Upper lobe of right lung (tissue), 1 donor: ENCODE measurements around the gene CAMTA1. TPM values are rescaled to one million over a fixed set of nuclear protein-coding genes. Genes with fewer than 3 reads are reported as not detected.

Source experiments
- ATAC-seq: fragments of 200-7000 bp; cut with Tn5 transposase; one replicate; pipeline ENCODE4 v1.9.1; 2020; ENCODE audit warnings: mild to moderate bottlenecking, moderate library complexity
- DNase-seq: peaks from one replicate; pipeline ENCODE4 v3.0.0-alpha.2; 2020
- H3K27ac ChIP-seq: fragments of 200-600 bp; one replicate; pipeline ENCODE4 v1.8.0; 2022
- H3K27me3 ChIP-seq: fragments of 200-600 bp; one replicate; pipeline ENCODE4 v1.8.0; 2022; ENCODE audit warnings: mild to moderate bottlenecking
- H3K36me3 ChIP-seq: fragments of 200-600 bp; one replicate; pipeline ENCODE4 v1.8.0; 2022
- H3K4me1 ChIP-seq: fragments of 200-600 bp; one replicate; pipeline ENCODE4 v1.8.0; 2022
- H3K4me3 ChIP-seq: fragments of 200-600 bp; one replicate; pipeline ENCODE4 v1.8.0; 2022; ENCODE audit warnings: mild to moderate bottlenecking
- H3K9me3 ChIP-seq: fragments of 200-600 bp; one replicate; pipeline ENCODE4 v1.8.0; 2022
- CTCF ChIP-seq: fragments of 200-600 bp; IDR thresholded peaks from one replicate; pipeline ENCODE4 v1.8.0; 2022; ENCODE audit warnings: antibody characterized with exemption
- intact Hi-C: fragments of 100-400 bp; cut with DNase I; formaldehyde crosslinking; loops from one replicate; pipeline ENCODE4 v1.11.0; 2022
- total RNA-seq: library from RNA; stranded (reverse); fragmentation: NEBNext Ultra II Directional; extraction: Animal tissue kit (Norgen Biotek cat#: 25700); gene quantifications from one replicate; pipeline ENCODE4 v1.2.1, GENCODE V29; 2021
- donor health status: DM: no; HTN: yes; CAD: no; lungs with severe emphysema.

Gene CAMTA1
- total RNA-seq, 1 donor from 2014 or later = 63.4 TPM

- Histone ChIP-seq H3K36me3 (peaks cover 76% of the 10 kb centered on the region), H3K27ac (no peak overlapping the region), H3K4me1 (no peaks in the 10 kb centered on the region), H3K4me3 (no peak overlapping the region), H3K9me3 (no peaks in the 10 kb centered on the region), H3K27me3 (no peaks in the 10 kb centered on the region)
- DNase-seq (no peak), ATAC-seq (no peak)
- peak; percentile 54 for TF ChIP-seq CTCF
- intact Hi-C loops = no loop called here
These were observed 1023.1 kb downstream of the CAMTA1 start for GRCh38 chr1:7808253-7808844.

- Histone ChIP-seq H3K27me3 (no peaks in the 10 kb centered on the region), H3K4me3 (no peak overlapping the region), H3K36me3 (peaks cover 75% of the 10 kb centered on the region), H3K27ac (no peak overlapping the region), H3K9me3 (no peaks in the 10 kb centered on the region), H3K4me1 (no peaks in the 10 kb centered on the region)
- DNase-seq (no peak), ATAC-seq (no peak)
- intact Hi-C loops = no loop called here
- no peak for TF ChIP-seq CTCF
These were observed 1024.5 kb downstream of the CAMTA1 start for GRCh38 chr1:7809742-7810141.

GRCh38 chr1:7810395-7810794 lies 1025.1 kb downstream of the CAMTA1 start:
- no peaks in the 10 kb centered on the region for H3K4me1 ChIP-seq
- intact Hi-C loops = no loop called here
- ATAC-seq (no peak), DNase-seq (no peak)
- no peaks in the 10 kb centered on the region for H3K9me3 ChIP-seq
- no peaks in the 10 kb centered on the region for H3K27me3 ChIP-seq
- H3K27ac ChIP-seq = no peak overlapping the region
- H3K36me3 ChIP-seq = peaks cover 69% of the 10 kb centered on the region
- TF ChIP-seq CTCF = no peak
- no peak overlapping the region for H3K4me3 ChIP-seq

GRCh38 chr1:7811476-7811875 lies 1026.2 kb downstream of the CAMTA1 start:
- no peaks in the 10 kb centered on the region for H3K4me1 ChIP-seq
- DNase-seq (no peak), ATAC-seq (peak; percentile 61)
- H3K27me3 ChIP-seq = no peaks in the 10 kb centered on the region
- H3K9me3 ChIP-seq = no peaks in the 10 kb centered on the region
- no peak overlapping the region for H3K4me3 ChIP-seq
- TF ChIP-seq CTCF = no peak
- H3K36me3 ChIP-seq = peaks cover 58% of the 10 kb centered on the region
- H3K27ac ChIP-seq = no peak overlapping the region
- intact Hi-C loops = no loop called here

- H3K4me3 ChIP-seq = no peak overlapping the region
- no peak overlapping the region for H3K27ac ChIP-seq
- DNase-seq (no peak), ATAC-seq (no peak)
- intact Hi-C loops = no loop called here
- peaks cover 62% of the 10 kb centered on the region for H3K36me3 ChIP-seq
- H3K4me1 ChIP-seq = no peaks in the 10 kb centered on the region
- no peaks in the 10 kb centered on the region for H3K27me3 ChIP-seq
- no peaks in the 10 kb centered on the region for H3K9me3 ChIP-seq
- TF ChIP-seq CTCF = no peak
These were observed 1028.6 kb downstream of the CAMTA1 start for GRCh38 chr1:7813677-7814373.

Other genes starting within 250 kb of the CAMTA1 start
- 23.6 TPM for gene NOL9, start 230.9 kb upstream of the CAMTA1 start, total RNA-seq
- gene TAS1R1, start 230.1 kb upstream of the CAMTA1 start, total RNA-seq = not detected
- gene ZBTB48, start 205.5 kb upstream of the CAMTA1 start, total RNA-seq = 31.5 TPM
- gene KLHL21, start 182.6 kb upstream of the CAMTA1 start, total RNA-seq = 21.8 TPM
- gene PHF13, start 171.7 kb upstream of the CAMTA1 start, total RNA-seq = 10.8 TPM
- 15.3 TPM for gene THAP3, start 160.6 kb upstream of the CAMTA1 start, total RNA-seq
- gene DNAJC11, start 83.6 kb upstream of the CAMTA1 start, total RNA-seq = 37.6 TPM